GM13976 (cell line): ENCODE results near the gene EDN2.

Experiments
- DNase-seq: peaks from one replicate; pipeline ENCODE4 v3.0.0; 2012; ENCODE audit warnings: low spot score
- in situ Hi-C: fragments of 300-500 bp; cut with MboI; formaldehyde crosslinking; loops from one replicate; pipeline ENCODE4 v1.12.0; 2022; ENCODE audit warnings: low sequenced_read_pairs, mixed read lengths, inconsistent platforms; ENCODE audit not compliant: unreplicated experiment
- TF ChIP-seq, protein P1 (sequence below): IDR thresholded peaks from 2 replicates; pipeline ENCODE4 v1.5.1; 2012; ENCODE audit warnings: borderline replicate concordance, mild to moderate bottlenecking; ENCODE audit not compliant: insufficient read depth; ENCODE audit errors: extremely low read depth, missing control alignments, control extremely low read depth

Gene EDN2

DNA sequence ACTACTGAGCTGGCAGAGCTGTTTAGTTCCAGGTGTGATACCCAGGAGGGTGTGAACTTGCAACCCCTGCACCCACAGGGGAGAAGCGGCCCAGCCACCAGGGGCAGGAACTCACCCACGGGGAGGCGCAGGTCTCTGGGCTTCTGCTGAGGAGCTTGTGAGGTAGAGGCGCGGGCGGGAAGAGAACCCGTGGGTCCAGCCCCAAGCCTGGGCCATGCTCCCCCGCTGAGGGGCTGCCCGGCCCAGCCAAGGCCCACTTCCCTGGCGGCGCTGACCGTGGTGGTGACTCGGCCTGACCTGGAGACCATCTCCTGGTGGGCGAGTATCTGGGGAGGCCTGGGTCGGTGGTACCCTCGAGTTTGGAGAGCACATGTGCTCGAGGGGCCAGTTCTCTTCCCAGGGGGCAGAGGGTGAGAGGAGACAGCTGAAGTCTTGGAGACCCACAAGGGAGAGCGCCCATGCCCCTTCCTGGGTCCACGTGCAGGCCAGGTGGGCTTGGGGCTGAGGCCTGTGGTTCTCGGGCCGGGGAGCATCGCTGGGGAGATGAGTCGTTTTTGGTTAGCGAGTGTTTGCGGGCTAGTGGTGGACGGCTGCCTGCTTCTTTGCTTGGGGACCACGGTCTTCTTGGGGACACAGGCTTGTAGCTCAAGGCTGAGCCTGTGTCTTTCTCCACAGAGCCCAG lies 28.4 kb upstream of the EDN2 start:
- DNase-seq = no peak
- in situ Hi-C loops = no loop called here
- TF ChIP-seq, protein P1, sequence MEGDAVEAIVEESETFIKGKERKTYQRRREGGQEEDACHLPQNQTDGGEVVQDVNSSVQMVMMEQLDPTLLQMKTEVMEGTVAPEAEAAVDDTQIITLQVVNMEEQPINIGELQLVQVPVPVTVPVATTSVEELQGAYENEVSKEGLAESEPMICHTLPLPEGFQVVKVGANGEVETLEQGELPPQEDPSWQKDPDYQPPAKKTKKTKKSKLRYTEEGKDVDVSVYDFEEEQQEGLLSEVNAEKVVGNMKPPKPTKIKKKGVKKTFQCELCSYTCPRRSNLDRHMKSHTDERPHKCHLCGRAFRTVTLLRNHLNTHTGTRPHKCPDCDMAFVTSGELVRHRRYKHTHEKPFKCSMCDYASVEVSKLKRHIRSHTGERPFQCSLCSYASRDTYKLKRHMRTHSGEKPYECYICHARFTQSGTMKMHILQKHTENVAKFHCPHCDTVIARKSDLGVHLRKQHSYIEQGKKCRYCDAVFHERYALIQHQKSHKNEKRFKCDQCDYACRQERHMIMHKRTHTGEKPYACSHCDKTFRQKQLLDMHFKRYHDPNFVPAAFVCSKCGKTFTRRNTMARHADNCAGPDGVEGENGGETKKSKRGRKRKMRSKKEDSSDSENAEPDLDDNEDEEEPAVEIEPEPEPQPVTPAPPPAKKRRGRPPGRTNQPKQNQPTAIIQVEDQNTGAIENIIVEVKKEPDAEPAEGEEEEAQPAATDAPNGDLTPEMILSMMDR = no peak

DNA sequence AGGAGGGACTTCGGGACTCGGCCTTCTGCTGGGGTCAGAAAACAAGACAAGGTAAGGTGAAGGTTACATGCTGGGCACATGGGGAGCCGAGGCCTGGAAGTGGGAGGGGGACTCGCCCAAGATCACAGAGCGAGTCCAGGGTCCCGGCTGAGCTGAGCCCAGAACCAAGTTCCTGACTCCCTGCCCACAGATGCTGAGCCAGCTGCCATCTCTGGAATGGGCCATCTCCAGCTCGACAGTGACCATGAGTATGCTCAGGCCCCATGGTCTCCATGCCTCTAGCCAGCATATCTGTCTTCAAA lies 26.7 kb upstream of the EDN2 start:
- DNase-seq = no peak
- in situ Hi-C loops = no loop called here
- TF ChIP-seq, protein P1 = no peak

DNA sequence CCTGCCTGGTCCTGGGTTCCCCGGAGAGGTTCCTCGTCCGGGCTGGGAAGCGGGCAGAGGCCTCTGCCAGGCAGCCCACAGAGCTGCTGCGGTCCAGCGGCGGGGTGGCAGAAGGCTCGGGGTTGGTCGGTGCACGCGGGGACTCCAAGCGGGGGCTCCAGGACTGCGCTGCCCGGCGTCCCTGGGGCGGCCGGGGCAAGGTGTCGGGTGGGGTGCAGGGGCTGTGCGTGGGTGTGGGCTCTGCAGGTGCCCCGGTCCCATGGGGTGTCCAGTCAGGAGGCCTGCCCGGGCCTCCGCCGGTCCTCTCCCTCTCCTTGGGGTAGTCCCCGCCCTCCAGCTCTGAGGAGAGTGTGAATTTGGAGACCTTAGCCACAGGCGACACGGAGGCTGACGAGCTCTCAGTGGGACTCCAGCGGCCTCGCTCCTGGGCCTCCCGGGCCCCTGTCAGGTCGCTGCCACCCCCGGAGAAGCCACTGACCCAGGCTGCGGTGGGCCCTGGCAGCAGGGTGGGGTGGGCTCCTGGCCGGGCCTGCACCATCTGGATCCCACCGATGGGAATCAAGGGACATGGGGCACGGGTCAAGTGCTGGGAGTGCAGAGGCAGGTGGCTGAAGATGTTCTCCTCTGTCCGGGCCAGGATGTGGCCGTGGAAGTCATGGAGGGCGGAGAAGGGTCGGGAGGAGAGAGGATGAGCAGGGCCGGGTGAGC lies 26.2 kb upstream of the EDN2 start:
- TF ChIP-seq, protein P1 = no peak
- in situ Hi-C loops = no loop called here
- no peak for DNase-seq

DNA sequence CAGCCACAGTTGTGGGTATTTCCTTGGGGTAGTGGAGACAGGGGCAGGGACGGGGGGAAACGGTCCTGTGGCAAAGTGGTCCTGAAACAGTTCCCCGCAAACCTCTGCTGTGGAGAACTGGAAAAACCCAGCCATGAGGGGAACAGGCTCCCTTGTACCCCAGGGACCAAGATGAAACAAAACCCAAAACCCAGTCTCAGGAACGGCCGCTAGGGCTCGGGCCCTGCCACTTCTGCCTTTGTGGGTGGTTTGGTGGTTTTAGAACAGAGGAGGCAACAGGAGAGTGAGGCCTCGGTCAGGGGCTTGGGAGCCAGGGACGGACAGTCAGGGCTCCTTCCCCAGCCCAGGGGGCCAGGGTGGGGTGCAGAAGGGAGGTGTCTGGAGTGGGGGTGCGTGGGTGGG lies 24.8 kb upstream of the EDN2 start:
- DNase-seq = no peak
- TF ChIP-seq, protein P1 = no peak
- in situ Hi-C loops = no loop called here

DNA sequence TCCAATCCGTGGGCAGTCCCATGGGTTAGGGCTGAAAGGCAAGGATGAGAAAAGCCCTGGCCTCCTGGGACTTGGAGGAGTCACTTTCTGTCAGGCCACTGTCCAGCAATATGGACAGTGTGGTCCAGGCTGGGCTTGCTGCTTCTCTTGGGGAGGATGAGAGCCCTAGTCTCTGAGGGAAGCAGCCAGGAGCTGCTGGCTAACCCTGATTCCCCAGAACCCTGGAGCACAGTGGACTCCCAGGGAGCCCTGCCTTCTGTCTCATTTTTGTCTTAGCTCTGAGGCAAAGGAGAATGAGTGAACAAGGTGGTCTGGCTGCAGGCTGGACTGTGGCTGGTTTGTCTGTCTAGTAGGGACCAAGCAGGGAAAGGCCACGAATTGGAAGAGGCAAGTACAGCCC lies 23.8 kb upstream of the EDN2 start:
- DNase-seq = no peak
- in situ Hi-C loops = no loop called here
- TF ChIP-seq, protein P1 = no peak

DNA sequence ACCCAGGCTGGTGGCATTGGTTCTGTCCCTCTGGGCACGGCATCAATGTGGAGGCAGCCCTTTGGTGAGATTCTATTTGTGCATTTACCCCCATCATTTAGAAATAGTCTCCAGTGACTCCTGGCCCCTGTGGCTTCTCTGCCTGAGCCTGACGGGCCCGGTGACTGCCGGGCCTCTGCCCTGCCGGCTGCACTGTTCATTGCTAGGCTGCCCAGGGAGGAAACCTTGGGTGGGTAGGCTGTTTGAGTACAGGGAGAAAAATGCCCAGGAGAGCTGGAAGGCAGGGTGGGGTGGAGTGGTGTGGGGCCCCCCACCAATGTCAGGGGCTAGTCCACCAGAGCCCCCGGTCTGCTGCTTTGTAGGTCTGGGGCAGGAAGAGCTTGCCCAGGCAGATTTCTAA lies 23.4 kb upstream of the EDN2 start:
- TF ChIP-seq, protein P1 = no peak
- in situ Hi-C loops = no loop called here
- no peak for DNase-seq
